H1 (cell line): ENCODE results near the gene COL6A3. TPM values are rescaled to one million over a fixed set of nuclear protein-coding genes. Genes with fewer than 3 reads are reported as not detected.

Source experiments
- CTCF ChIA-PET: fragments of 300-600 bp; sonication (Branson Sonifier 250); formaldehyde crosslinking; loops from one replicate; lab custom pipeline; 2021; ENCODE audit not compliant: partially characterized antibody; lab: Charles Lee
- POLR2A ChIA-PET: fragments of 300-600 bp; sonication (Branson Sonifier 250); formaldehyde crosslinking; loops from one replicate; lab custom pipeline; 2021; ENCODE audit warnings: inconsistent platforms; ENCODE audit not compliant: partially characterized antibody; lab: Charles Lee
- DNase-seq, 2 experiments: peaks; one replicate each; pipeline versions ENCODE4 v3.0.0 to v3.0.0-alpha.2; 2010 to 2022; ENCODE audit warnings: low spot score in 2 of 2, low read depth in 1 of 2, mixed read lengths in 1 of 2
- FAIRE-seq: peaks from 2 replicates; lab custom pipeline; 2011; peaks lifted over from hg19 to GRCh38; lab: Jason Lieb, UNC
- H2AFZ ChIP-seq: 2 replicates; pipeline ENCODE4 v1.8.1; 2012; ENCODE audit warnings: low read length, inconsistent platforms
- H2AK5ac ChIP-seq: 2 replicates; pipeline ENCODE4 v1.6.1; 2013; ENCODE audit warnings: low read depth, low read length
- H2BK120ac ChIP-seq: replicated peaks from 2 replicates; pipeline ENCODE3; 2013; ENCODE audit warnings: low read depth, low read length, inconsistent platforms
- H2BK12ac ChIP-seq: 2 replicates; pipeline ENCODE4 v1.6.1; 2013; ENCODE audit warnings: low read depth, low read length
- H2BK15ac ChIP-seq: 2 replicates; pipeline ENCODE4 v1.6.1; 2013; ENCODE audit warnings: low read length
- H2BK20ac ChIP-seq: 2 replicates; pipeline ENCODE4 v1.6.1; 2013; ENCODE audit warnings: low read length
- H2BK5ac ChIP-seq: 2 replicates; pipeline ENCODE4 v1.6.1; 2013; ENCODE audit warnings: low read depth, low read length
- H3K14ac ChIP-seq: 2 replicates; pipeline ENCODE4 v1.6.1; 2013; ENCODE audit warnings: inconsistent platforms; ENCODE audit not compliant: insufficient read length
- H3K18ac ChIP-seq: 2 replicates; pipeline ENCODE4 v1.6.1; 2013; ENCODE audit warnings: low read length; ENCODE audit errors: extremely low read depth
- H3K23ac ChIP-seq: 2 replicates; pipeline ENCODE4 v1.6.1; 2013; ENCODE audit warnings: inconsistent platforms; ENCODE audit not compliant: insufficient read length
- H3K23me2 ChIP-seq: 2 replicates; pipeline ENCODE4 v1.6.1; 2013; ENCODE audit warnings: low read depth, low read length
- H3K27ac ChIP-seq: 2 replicates; pipeline ENCODE4 v1.6.1; 2011; ENCODE audit warnings: low read depth, low read length, inconsistent platforms
- H3K27me3 ChIP-seq, 4 experiments: replicated peaks in 1 of 4; 1 replicate in 1 of 4; 2 replicates in 3 of 4; pipeline versions ENCODE4 v1.6.1 to v1.8.1; 2011 to 2013; ENCODE audit warnings: low read length in 3 of 4, mild to moderate bottlenecking in 3 of 4, inconsistent platforms in 2 of 4, mixed read lengths in 2 of 4, moderate library complexity in 1 of 4; ENCODE audit not compliant: control insufficient read depth in 3 of 4, insufficient read depth in 3 of 4; ENCODE audit errors: extremely low read depth in 1 of 4
- H3K36me3 ChIP-seq, 4 experiments: 2 replicates each; pipeline versions ENCODE4 v1.6.1 to v1.8.1; 2011 to 2013; ENCODE audit warnings: mild to moderate bottlenecking in 4 of 4, low read length in 3 of 4, moderate library complexity in 2 of 4, control low read depth in 1 of 4, inconsistent platforms in 1 of 4; ENCODE audit not compliant: insufficient read depth in 4 of 4, control insufficient read depth in 2 of 4
- H3K4ac ChIP-seq: replicated peaks from 2 replicates; pipeline ENCODE3; 2013; ENCODE audit warnings: low read length, low read depth, mixed read lengths, inconsistent platforms; ENCODE audit not compliant: insufficient read length
- H3K4me1 ChIP-seq, 4 experiments: replicated peaks in 1 of 4; 1 replicate in 1 of 4; 2 replicates in 3 of 4; pipeline versions ENCODE4 v1.6.1 to v1.8.1; 2011 to 2013; ENCODE audit warnings: low read length in 3 of 4, inconsistent platforms in 2 of 4, mixed read lengths in 1 of 4; ENCODE audit not compliant: insufficient read depth in 4 of 4, control insufficient read depth in 3 of 4
- H3K4me2 ChIP-seq, 2 experiments: 2 replicates each; pipeline versions ENCODE4 v1.6.1 to v1.8.1; 2011 to 2013; ENCODE audit warnings: low read depth in 2 of 2, low read length in 2 of 2, control low read depth in 1 of 2, inconsistent platforms in 1 of 2, mild to moderate bottlenecking in 1 of 2; ENCODE audit not compliant: insufficient read depth in 1 of 2
- H3K4me3 ChIP-seq, 4 experiments: fragments of 200-600, 300-600 bp in 1 of 4; sonication (generic), shearing (Covaris generic), sonication (Bioruptor Twin) in 1 of 4; 2 replicates each; pipeline versions ENCODE4 v1.5.1 to v1.8.1; 2011 to 2016; ENCODE audit warnings: low read length in 4 of 4, low read depth in 3 of 4, control low read depth in 2 of 4, inconsistent platforms in 2 of 4, mild to moderate bottlenecking in 2 of 4, mixed read lengths in 1 of 4, moderate library complexity in 1 of 4; ENCODE audit not compliant: insufficient read depth in 2 of 4; ENCODE audit errors: extremely low read depth in 1 of 4
- H3K56ac ChIP-seq: replicated peaks from 2 replicates; pipeline ENCODE3; 2013; ENCODE audit warnings: low read depth, mild to moderate bottlenecking, mixed read lengths, low read length, inconsistent platforms; ENCODE audit not compliant: insufficient read length
- H3K79me1 ChIP-seq: 2 replicates; pipeline ENCODE4 v1.6.1; 2013; ENCODE audit warnings: low read depth, low read length, control low read depth
- H3K79me2 ChIP-seq, 2 experiments: 2 replicates each; pipeline versions ENCODE4 v1.6.1 to v1.8.1; 2012 to 2013; ENCODE audit warnings: low read length in 2 of 2, mild to moderate bottlenecking in 2 of 2, inconsistent platforms in 1 of 2; ENCODE audit not compliant: insufficient read depth in 2 of 2, control insufficient read depth in 1 of 2
- H3K9ac ChIP-seq, 4 experiments: replicated peaks in 1 of 4; 1 replicate in 1 of 4; 2 replicates in 3 of 4; pipeline versions ENCODE4 v1.6.1 to v1.8.1; 2011 to 2013; ENCODE audit warnings: low read depth in 3 of 4, low read length in 3 of 4, control low read depth in 2 of 4, mild to moderate bottlenecking in 2 of 4, moderate library complexity in 2 of 4, inconsistent platforms in 1 of 4; ENCODE audit errors: extremely low read depth in 1 of 4
- H3K9me3 ChIP-seq, 2 experiments: 2 replicates each; pipeline versions ENCODE4 v1.6.1 to v1.8.1; 2012 to 2013; ENCODE audit warnings: mild to moderate bottlenecking in 2 of 2, moderate library complexity in 2 of 2, control low read depth in 1 of 2, inconsistent platforms in 1 of 2, low read depth in 1 of 2, low read length in 1 of 2, mixed read lengths in 1 of 2; ENCODE audit not compliant: insufficient read depth in 2 of 2
- H4K20me1 ChIP-seq, 2 experiments: replicated peaks in 1 of 2; 2 replicates each; pipeline versions ENCODE3 to v1.8.1; 2011 to 2013; ENCODE audit warnings: inconsistent platforms in 2 of 2, low read length in 2 of 2, mild to moderate bottlenecking in 1 of 2; ENCODE audit not compliant: insufficient read depth in 2 of 2, control insufficient read depth in 1 of 2
- H4K5ac ChIP-seq: 2 replicates; pipeline ENCODE4 v1.6.1; 2013; ENCODE audit warnings: low read length, low read depth, mixed read lengths, inconsistent platforms; ENCODE audit not compliant: insufficient read length
- H4K8ac ChIP-seq: 2 replicates; pipeline ENCODE4 v1.8.0; 2013; ENCODE audit warnings: mild to moderate bottlenecking, moderate library complexity, low read length, inconsistent platforms; ENCODE audit not compliant: insufficient read depth; ENCODE audit errors: extremely low read depth
- H4K91ac ChIP-seq: replicated peaks from 2 replicates; pipeline ENCODE3; 2013; ENCODE audit warnings: low read length, mixed read lengths, inconsistent platforms; ENCODE audit not compliant: insufficient read length
- CTCF ChIP-seq, 3 experiments: IDR thresholded peaks; 1 replicate in 2 of 3; 2 replicates in 1 of 3; pipeline versions ENCODE4 v1.5.1 to v1.6.1; 2011; ENCODE audit warnings: low read length in 3 of 3, mild to moderate bottlenecking in 3 of 3, inconsistent platforms in 2 of 3, low read depth in 1 of 3, moderate library complexity in 1 of 3; ENCODE audit not compliant: insufficient read depth in 1 of 3; ENCODE audit errors: control extremely low read depth in 1 of 3
- EGR1 ChIP-seq: IDR thresholded peaks from 2 replicates; pipeline ENCODE4 v1.6.1; 2011; ENCODE audit warnings: low read depth, low read length, borderline replicate concordance
- GABPA ChIP-seq: IDR thresholded peaks from 2 replicates; pipeline ENCODE4 v1.6.1; 2011; ENCODE audit warnings: mild to moderate bottlenecking, low read length, moderate library complexity, borderline replicate concordance; ENCODE audit not compliant: insufficient read depth
- GTF2F1 ChIP-seq: IDR thresholded peaks from 2 replicates; pipeline ENCODE4 v1.6.1; 2012; ENCODE audit warnings: low read depth, low read length, improper control_type of control experiment, borderline replicate concordance
- HDAC2 ChIP-seq, 2 experiments: fragments of 300-600 bp in 1 of 2; sonication (generic) in 1 of 2; IDR thresholded peaks; 2 replicates each; pipeline ENCODE4 v1.6.1; 2011 to 2012; ENCODE audit warnings: low read depth in 2 of 2, low read length in 2 of 2, mild to moderate bottlenecking in 2 of 2, moderate library complexity in 2 of 2, borderline replicate concordance in 1 of 2, inconsistent platforms in 1 of 2
- KDM1A ChIP-seq: fragments of 200-600, 300-600 bp; sonication (generic); IDR thresholded peaks from 2 replicates; pipeline ENCODE4 v1.7.1; 2016; ENCODE audit warnings: mild to moderate bottlenecking, low read length, borderline replicate concordance
- KDM4A ChIP-seq: IDR thresholded peaks from one replicate; pipeline ENCODE4 v1.7.1; 2012; ENCODE audit warnings: low read depth, mild to moderate bottlenecking, moderate library complexity, low read length, inconsistent platforms; ENCODE audit not compliant: severe bottlenecking
- NANOG ChIP-seq: IDR thresholded peaks from 2 replicates; pipeline ENCODE4 v1.6.1; 2011; ENCODE audit warnings: low read length, low read depth, mild to moderate bottlenecking, inconsistent platforms; ENCODE audit not compliant: insufficient read depth, poor library complexity, severe bottlenecking
- POLR2AphosphoS5 ChIP-seq: IDR thresholded peaks from 2 replicates; pipeline ENCODE4 v1.6.1; 2011; ENCODE audit warnings: low read depth, low read length
- SIRT6 ChIP-seq: IDR thresholded peaks from one replicate; pipeline ENCODE4 v1.7.1; 2012; ENCODE audit warnings: low read length, inconsistent platforms
- SP2 ChIP-seq: IDR thresholded peaks from 2 replicates; pipeline ENCODE4 v1.6.1; 2012; ENCODE audit warnings: mild to moderate bottlenecking, low read length, inconsistent platforms
- TAF7 ChIP-seq: optimal IDR thresholded peaks from 2 replicates; pipeline ENCODE3; 2011; ENCODE audit warnings: low read depth, mild to moderate bottlenecking, inconsistent platforms, low read length, moderate library complexity, borderline replicate concordance
- TCF12 ChIP-seq: IDR thresholded peaks from 2 replicates; pipeline ENCODE4 v1.6.1; 2011; ENCODE audit warnings: low read depth, mild to moderate bottlenecking, low read length
- polyA plus RNA-seq, 7 experiments: library from polyadenylated mRNA; depleted of rRNA in 3 of 7; stranded (reverse) in 5 of 7; unstranded in 2 of 7; fragments of >200 nt in 5 of 7; fragments of 200-250 nt in 2 of 7; gene quantifications; 1 replicate in 5 of 7; 2 replicates in 1 of 7; 4 replicates in 1 of 7; pipeline versions ENCODE4 v1.2.1 to v1.2.3, GENCODE V29; 2011 to 2013; ENCODE audit warnings: missing spikeins in 2 of 7, mixed read lengths in 2 of 7
- total RNA-seq: library from RNA; stranded (reverse); fragmentation: NEBNext Ultra II Directional; extraction: Animal tissue kit (Norgen Biotek cat#: 25700); gene quantifications from 2 replicates; pipeline ENCODE4 v1.2.1, GENCODE V29; 2021

Gene COL6A3
- total and polyA plus RNA-seq, 2 of the 8 experiments (the other 6 are each of a cell fraction or from before 2014, with no cell fraction given), result 1.2 to 3.4 TPM

DNA sequence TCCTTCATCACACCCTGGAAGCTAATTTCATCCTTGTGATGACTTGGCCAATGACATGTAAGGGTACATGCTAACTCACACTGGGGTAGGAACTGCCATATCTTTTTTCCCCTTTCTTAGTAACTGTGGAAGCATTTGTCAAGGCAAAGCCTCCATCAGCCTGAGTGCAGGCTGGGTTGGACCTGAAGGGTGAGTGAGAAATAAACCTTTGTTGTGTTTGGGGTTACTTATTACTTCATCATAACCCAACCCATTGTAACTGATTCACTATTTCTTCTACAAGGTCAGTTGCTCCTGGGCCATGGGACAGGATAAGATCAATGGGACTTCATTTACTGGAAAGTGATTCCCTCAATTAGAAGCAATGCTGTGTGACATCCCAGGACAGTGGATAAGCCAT, 108.4 kb downstream of the COL6A3 start:
- no peak overlapping the region for H4K8ac ChIP-seq
- no peaks in the 10 kb centered on the region for H3K4me1 ChIP-seq
- DNase-seq, result no peak
- H3K4me3 ChIP-seq, result no peak overlapping the region
- H3K4ac ChIP-seq, result no peak overlapping the region
- FAIRE-seq, result no peak
- H3K79me2 ChIP-seq, result no peaks in the 10 kb centered on the region
- H4K5ac ChIP-seq, result no peak overlapping the region
- no peak overlapping the region for H3K9ac ChIP-seq
- POLR2A ChIA-PET, result no interaction called here
- no peak overlapping the region for H2BK15ac ChIP-seq
- no peaks in the 10 kb centered on the region for H3K23me2 ChIP-seq
- H4K20me1 ChIP-seq, result no peaks in the 10 kb centered on the region
- no peak overlapping the region for H2BK20ac ChIP-seq
- CTCF ChIA-PET, result no interaction called here
- H3K4me2 ChIP-seq, result no peak overlapping the region
- no peak overlapping the region for H4K91ac ChIP-seq
- H3K27ac ChIP-seq, result no peak overlapping the region
- H3K18ac ChIP-seq, result no peak overlapping the region
- no peak overlapping the region for H2AK5ac ChIP-seq
- peaks cover 16% of the 10 kb centered on the region in 2 experiments for H3K9me3 ChIP-seq
- no peak overlapping the region for H3K23ac ChIP-seq
- no peak overlapping the region for H2AFZ ChIP-seq
- H2BK120ac ChIP-seq, result no peak overlapping the region
- no peak overlapping the region for H2BK5ac ChIP-seq
- H3K27me3 ChIP-seq, result 0 out of 7 replicates have a peak, but pooled peaks cover 0 to 2% (median 0%) of the 10 kb centered on the region in 4 experiments
- no peaks in the 10 kb centered on the region for H3K79me1 ChIP-seq
- no peak overlapping the region for H3K14ac ChIP-seq
- H3K56ac ChIP-seq, result no peak overlapping the region
- H2BK12ac ChIP-seq, result no peak overlapping the region
- H3K36me3 ChIP-seq, result no peaks in the 10 kb centered on the region
- TF ChIP-seq SP2, result no peak
- TF ChIP-seq NANOG, result no peak
- TF ChIP-seq EGR1, result no peak
- no peak for TF ChIP-seq TCF12
- TF ChIP-seq POLR2AphosphoS5, result no peak
- TF ChIP-seq KDM1A, result no peak
- no peak for TF ChIP-seq CTCF (IDR thresholded peaks at IDR 0.05; ENCODE audit: control extremely low read depth in 1 of 3, insufficient read depth in 1 of 3, low read depth in 1 of 3, low read length in 3 of 3)
- no peak for TF ChIP-seq GTF2F1
- TF ChIP-seq TAF7, result no peak
- TF ChIP-seq GABPA, result no peak
- no peak for TF ChIP-seq KDM4A
- no peak for TF ChIP-seq SIRT6
- no peak for TF ChIP-seq HDAC2 (IDR thresholded peaks at IDR 0.05; ENCODE audit: borderline replicate concordance in 1 of 2, low read depth in 2 of 2, low read length in 2 of 2)
